ENCODE data around the gene TMEM164.

DNA sequence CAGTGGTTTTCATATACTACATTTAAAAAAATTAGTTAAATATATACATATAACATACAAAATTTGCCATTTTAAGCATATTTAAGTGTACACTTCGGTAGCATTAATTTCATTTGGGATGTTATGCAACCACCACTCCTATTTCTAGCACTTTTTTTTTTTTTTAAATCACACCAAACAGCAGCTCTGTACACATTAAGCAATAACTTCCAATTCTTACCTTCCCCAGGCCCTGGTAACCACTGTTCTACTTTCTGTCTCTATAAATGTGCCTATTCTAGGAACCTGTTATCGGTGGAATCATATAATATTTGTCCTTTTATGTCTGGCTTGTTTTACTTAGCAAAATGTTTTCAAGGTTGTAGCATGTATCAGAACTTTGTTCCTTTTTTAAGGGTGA lies 39.1 kb downstream of the TMEM164 start:
- TF ChIP-seq, protein P1, sequence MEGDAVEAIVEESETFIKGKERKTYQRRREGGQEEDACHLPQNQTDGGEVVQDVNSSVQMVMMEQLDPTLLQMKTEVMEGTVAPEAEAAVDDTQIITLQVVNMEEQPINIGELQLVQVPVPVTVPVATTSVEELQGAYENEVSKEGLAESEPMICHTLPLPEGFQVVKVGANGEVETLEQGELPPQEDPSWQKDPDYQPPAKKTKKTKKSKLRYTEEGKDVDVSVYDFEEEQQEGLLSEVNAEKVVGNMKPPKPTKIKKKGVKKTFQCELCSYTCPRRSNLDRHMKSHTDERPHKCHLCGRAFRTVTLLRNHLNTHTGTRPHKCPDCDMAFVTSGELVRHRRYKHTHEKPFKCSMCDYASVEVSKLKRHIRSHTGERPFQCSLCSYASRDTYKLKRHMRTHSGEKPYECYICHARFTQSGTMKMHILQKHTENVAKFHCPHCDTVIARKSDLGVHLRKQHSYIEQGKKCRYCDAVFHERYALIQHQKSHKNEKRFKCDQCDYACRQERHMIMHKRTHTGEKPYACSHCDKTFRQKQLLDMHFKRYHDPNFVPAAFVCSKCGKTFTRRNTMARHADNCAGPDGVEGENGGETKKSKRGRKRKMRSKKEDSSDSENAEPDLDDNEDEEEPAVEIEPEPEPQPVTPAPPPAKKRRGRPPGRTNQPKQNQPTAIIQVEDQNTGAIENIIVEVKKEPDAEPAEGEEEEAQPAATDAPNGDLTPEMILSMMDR (conservative IDR thresholded peaks at IDR 0.05): no peak
- no peak for TF ChIP-seq ZFX (IDR thresholded peaks at IDR 0.05)

Data from C4-2B (cell line).